ENCODE measurements around the gene FBXW9.
"Not testable (repeated sequence)": the region's sequence is repeated elsewhere in the genome, so short reads cannot be mapped to it uniquely, and the experiment has no call there.

FBXW9 gene

DNA sequence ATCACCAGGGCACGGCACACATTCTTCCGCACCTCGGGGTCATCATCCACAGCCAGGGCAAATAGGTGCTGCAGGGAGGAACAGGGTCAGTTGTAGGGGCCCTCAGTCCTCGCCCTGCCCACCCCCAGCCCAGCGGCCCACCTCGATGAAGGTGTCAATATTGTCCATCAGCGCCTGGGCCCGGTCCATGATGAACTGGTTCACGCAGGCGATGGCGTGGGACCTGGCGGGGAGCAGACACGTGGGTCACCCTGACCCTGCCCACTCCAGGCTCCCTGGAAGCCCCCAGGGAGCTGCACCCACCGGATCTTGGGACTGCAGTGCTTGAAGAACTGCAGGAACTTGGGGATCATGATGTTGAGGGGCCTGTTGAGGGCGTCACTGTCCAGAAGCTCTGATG lies 18.7 kb upstream of the FBXW9 start:
- no peak for DNase-seq (ENCODE audit: low read depth)

DNA sequence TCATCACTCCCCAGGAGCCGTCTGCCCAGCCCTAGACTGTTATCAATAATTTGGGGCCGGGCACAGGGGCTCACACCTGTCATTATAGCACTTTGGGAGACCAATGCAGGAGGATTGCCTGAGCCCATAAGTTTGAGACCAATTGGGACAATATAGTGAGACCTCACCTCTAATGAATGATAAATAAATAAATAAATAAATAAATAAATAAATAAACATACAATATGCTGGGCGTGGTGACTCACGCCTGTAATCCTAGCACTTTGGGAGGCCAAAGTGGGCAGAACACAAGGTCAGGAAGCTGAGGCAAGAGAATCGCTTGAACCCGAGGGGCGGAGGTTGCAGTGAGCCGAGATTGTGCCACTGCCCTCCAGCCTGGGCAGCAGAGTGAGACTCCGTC lies 16.9 kb upstream of the FBXW9 start:
- not testable (repeated sequence) for DNase-seq (ENCODE audit: low read depth)

DNA sequence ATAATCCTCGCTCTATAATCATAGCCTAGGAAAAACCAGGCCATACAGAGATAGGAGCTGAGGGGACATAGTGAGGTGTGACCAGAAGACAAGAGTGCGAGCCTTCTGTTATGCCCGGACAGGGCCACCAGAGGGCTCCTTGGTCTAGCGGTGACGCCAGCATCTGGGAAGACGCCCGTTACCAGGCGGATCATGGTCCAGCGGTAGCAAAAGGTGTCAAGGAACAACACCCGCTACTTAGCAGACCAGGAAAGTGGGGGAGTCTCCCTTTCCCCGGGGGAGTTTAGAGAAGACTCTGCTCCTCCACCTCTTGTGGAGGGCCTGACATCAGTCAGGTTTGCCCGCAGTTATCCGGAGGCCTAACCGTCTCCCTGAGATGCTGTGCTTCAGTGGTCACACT lies 15.6 kb upstream of the FBXW9 start:
- not testable (repeated sequence) for DNase-seq (ENCODE audit: low read depth)

DNA sequence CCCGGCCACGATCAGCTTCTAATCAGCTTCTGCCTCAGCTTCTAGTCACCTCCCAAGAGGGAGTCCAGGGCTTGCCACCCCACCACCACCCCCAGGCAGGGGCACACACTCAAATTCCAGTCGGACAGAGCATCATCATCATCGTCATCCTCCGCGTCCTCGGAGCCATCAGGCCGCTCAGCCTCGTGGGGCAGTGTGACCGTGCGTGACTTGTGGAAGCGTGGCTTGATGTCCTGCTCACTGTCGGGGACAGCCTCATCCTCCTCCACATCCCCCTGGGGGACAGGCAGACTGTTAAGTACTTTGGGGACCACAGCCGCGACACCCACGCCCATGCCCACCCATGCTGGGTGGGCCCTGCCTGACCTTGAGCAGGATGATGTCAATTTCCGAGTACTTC lies 14.8 kb upstream of the FBXW9 start:
- no peak for DNase-seq (ENCODE audit: low read depth)

DNA sequence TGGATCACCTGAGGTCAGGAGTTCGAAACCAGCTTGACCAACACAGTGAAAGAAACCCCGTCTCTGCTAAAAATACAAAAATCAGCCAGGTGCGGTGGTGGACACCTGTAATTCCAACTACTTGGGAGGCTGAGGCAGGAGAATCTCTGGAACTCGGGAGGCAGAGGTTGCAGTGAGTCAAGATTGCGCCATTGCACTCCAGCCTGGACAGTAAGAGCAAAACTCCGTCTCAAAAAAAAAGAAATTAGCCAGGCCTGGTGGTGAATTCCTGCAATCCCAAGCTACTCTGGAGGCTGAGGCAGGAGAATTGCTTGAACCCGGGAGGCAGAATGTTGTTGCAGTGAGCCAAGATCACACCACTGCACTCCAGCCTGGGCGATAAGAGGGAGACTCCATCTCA lies 12.2 kb upstream of the FBXW9 start:
- DNase-seq (ENCODE audit: low read depth): no peak

DNA sequence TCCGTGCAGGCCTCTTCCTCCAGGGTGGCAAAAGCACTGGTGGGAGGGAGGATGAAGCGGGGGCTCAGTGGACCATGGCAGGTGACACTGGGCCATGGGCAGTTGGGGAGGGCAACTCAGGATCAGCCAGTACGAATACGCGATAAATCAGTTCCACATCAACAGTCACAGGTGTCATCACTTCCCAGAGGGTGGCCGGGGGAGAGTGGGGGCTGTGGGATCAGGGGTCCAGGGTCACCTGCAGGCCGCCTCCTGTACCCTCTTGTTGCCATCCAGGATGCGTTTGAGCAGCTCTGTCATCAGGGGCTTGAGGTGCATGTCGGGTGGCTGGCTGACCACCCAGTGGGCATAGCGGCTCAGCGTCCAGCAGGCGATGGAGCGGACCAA lies 9.9 kb upstream of the FBXW9 start:
- no peak for DNase-seq (ENCODE audit: low read depth)

DNA sequence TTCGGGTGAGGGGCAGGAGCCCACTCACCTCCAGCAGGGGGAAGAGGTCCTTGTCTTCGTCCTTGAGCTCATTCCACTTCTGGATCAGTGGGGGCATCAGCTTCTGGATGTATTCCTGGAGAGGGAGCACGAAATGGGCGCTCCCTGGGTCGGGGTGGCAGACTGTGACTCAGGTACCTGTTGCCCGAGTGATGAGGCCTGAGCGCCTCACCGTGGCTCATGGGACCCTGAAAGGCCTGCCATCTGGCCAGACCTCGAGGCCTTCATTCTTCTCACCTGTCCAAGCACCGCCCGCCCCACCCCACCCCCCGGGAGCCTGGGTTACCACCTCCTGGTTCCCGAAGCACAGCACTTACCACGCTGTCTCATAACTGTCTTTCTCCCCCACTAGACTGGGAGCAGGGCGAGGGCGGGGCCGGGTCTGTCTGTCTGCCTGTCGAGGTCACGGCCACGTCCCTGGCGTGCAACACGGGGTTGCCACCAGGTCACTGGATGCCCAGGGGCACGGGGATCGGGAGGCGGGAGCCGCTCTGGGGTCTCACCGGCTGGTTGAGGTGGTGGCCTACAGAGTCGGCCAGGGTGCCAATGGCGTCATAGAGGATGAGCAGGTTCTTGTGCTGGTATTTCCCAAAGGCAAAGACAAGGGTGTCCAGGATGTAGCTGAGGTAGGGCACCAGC lies 9.4 kb upstream of the FBXW9 start:
- no peak for DNase-seq (ENCODE audit: low read depth)

DNA sequence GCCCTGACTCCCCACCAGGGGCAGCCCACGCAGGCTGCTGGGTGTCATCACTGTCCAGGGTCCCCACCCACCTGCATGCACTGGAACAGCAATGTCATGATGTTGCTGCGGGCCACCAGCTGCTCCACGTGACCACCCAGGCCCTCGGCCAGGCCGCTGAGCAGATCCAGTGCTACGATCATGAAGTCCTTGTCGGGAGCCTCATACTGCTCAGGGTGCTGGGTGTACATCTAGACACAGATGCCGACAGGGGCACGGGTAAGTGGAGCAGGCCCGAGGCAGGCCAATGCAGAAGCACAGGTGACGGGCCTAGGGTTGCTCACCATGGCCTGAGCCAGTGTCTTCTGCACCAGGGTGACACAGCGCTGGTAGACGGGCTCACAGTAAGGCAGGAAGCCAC lies 8.7 kb upstream of the FBXW9 start:
- DNase-seq (ENCODE audit: low read depth): no peak

DNA sequence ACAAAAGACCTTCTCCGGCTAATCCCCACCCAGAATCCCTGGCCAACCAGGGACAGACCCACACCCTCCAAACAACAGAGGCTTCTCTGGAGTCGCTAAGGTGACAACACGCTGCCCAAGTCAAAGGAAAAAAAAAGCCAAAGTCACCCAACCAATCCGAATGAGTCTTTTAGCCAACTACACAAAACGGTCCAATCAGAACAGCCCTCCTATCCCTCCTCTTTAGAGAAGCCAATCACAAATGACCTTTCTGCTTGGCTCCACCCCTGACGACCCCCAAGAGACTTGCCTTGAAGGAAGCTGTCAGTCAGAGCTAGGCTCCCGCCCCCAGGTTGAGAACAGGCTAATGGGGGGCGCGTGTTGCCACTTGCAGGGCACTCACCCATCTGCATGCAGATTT lies 6.6 kb upstream of the FBXW9 start:
- DNase-seq (ENCODE audit: low read depth): no peak

DNA sequence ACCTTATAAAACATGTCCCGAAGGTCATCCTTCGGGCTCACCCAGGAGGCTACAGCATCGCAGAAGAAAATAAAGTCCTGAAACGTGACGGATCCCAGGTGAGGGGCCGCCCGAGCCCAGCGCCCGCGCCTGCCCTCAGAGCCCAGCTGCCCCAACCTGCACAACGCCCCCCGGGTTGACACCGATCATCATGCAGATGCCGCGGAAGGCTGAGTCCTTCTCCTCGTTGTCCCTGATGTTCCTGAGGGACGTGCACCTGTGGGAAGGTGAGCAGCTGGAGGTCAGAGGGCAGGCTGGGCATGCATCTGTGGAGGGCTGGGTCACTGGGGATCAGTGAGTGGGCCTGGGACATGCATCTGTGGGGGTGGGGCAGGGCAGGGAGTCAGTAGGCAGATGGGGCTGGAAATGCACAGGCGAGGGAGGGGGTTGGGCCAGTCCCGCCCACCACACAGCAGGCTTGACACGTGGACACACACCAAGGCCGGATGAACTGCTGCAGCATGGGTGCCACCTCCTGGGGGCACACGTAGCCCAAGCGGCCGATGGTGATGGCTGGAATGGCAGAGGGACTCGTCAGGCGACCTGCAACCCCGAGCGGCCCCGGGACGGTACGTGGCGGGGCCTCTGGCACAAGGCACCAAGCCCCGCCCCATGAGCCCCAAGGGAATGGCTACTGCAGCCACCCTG lies 5.3 kb upstream of the FBXW9 start:
- no peak for DNase-seq (ENCODE audit: low read depth)

DNA sequence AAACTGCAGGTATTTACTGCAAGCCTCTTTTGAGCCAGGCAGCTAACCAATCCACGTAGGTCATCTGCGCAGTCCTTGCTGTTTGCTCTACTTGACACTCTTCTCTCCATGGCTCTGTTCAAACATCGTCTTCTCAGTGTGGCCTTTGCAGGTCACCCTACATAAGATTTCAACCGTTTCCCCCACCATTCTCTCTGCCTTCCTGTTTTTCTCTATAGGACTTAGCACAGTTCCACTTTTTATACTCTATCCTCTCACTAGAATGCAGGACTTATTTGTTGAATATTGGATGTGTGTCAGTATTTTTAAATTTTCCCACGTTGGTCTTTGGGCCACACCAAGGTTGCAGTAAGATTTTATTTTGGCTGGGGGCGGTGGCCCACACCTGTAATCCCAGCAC lies 1.7 kb upstream of the FBXW9 start:
- DNase-seq (ENCODE audit: low read depth): no peak

DNA sequence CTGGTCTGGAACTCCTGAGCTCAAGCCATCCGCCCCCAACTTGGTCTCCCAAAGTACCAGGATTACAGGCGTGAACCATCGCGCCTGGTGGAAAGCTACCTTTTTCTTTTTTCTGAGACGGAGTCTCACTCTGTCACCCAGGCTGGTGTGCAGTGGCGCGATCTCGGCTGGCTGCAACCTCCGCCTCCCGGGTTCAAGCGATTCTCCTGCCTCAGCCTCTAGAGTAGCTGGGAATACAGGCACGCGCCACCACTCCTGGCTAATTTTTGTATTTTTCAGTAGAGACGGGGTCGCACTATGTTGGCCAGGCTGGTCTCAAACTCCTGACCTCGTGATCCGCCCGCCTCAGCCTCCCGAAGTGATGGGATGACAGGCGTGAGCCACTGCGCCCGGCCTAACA lies 994 bp upstream of the FBXW9 start:
- DNase-seq (ENCODE audit: low read depth): not testable (repeated sequence)

DNA sequence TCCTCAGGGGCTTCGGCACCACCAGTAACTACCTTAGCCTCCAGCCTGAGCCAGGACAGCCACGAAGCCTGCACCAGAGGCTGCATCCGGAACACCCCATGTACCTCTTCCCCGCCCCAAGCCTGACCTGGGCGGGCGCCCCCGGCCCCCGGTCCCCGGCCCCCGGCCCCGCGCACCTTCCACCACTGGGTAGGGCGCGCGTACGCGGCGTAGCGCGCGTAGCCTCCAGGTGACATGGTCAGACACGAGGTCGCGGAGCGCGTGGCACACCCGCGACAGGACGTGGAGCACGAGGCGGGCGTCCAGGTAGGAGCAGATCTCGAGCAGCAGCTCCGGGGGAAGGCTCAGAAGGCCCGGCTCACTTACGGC lies 450 bp downstream of the FBXW9 start:
- DNase-seq (ENCODE audit: low read depth): no peak

DNA sequence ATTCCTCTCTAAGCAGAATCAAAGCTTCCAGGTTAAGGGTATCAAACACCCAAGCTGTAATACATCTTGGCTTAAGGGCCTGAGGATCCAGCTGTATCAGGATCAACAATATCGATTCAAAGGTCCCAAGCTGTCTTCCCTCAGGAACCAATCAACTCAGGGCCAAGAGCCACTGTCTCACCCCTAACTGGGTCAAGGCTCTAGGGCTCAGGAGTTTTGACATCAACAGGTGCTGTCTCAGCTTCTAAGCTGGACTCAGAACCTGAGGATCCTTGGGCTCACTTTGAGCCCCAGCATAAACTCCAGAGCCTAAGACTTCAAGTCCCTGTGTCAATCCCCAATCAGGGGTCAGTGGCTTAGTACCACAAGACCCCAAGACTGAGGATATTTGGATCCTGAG lies 917 bp downstream of the FBXW9 start:
- DNase-seq (ENCODE audit: low read depth): no peak

DNA sequence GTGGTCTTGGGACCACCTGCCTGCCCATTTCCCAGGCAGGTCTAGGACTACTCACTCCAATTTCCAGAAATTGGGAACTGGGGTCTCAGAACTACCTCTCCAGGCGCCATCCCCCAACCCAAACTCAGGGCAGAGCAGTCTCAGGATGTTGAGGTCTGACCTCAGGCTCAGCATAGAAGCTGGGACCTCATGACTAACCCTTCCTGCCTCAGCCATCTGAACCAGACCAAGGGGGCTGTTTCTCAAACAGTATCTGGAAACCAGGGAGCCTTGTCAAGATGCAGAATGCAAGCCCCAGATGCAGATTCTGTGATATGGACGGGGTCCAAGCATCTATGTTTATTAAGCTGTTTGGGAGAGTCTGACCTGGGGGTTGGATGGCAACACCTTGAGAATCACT lies 1.3 kb downstream of the FBXW9 start:
- DNase-seq (ENCODE audit: low read depth): no peak

DNA sequence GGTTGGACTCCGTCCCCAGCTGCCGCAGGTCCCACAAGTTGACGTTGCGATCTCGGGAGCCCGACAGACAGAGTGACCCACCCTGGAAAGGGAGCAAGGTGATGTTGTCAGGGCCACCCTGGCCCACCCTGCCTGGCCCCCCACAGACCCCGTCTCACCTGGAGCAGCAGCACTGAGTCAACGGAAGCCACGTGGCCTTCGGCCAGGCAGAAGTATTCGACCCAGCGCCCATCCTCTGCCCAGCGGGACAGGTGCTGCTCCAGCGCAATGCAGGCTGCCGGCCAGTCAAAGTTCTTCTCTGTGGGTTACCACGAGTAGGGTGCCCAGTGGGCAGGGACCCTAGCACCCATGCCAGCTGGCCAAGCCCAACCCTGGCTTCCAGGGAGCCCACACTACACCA lies 1.8 kb downstream of the FBXW9 start:
- DNase-seq (ENCODE audit: low read depth): no peak

DNA sequence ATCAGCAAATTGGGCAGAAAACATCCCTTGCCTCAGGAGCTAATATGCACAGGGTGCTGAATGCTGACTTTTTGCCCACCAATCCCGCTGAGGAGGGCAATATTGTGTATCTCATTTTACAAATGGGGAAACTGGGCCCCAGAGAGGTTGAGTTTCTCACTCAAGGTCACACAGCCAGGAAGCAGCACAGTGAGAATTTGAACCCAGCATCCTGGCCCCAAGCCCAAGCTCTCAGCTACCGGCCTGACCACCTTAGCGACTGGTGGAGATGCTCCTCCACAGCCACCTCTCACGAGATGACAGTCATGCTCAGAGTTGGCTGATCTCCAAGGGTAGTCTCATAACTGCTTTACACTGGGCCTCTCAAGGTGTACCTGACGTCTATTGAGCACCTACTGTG lies 3.5 kb downstream of the FBXW9 start:
- DNase-seq (ENCODE audit: low read depth): no peak

DNA sequence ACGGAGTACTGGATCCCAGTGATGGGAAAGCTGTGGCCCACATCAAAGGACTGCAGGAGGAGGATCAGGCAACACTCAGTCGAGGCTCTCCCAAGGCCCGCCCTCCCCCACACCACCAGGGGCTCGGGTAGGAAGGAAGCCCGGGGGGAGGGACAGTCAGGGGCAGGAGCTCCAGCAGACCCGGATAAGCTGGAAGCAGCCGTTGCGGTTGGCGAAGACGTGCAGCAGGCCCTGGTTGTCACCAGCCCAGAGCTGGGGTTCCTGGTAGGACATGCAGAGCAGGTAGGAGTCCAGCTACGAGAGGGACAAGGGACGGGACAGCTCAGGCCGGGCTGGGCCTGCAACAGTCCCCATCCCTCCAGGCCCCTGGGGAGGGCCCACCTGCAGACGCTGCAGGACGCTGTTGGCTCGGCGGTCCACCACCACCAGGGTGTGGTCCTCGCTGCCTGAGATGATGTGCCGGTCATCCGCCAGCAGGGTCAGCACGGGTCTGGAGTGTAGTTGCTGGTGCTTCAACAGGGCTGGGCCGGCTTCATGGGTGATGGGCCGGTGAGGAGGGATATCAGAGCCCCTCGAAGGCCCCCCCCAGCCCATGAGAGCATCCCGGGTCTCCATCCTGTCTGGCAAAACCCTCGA lies 6.7 kb downstream of the FBXW9 start:
- no peak for DNase-seq (ENCODE audit: low read depth)

DNA sequence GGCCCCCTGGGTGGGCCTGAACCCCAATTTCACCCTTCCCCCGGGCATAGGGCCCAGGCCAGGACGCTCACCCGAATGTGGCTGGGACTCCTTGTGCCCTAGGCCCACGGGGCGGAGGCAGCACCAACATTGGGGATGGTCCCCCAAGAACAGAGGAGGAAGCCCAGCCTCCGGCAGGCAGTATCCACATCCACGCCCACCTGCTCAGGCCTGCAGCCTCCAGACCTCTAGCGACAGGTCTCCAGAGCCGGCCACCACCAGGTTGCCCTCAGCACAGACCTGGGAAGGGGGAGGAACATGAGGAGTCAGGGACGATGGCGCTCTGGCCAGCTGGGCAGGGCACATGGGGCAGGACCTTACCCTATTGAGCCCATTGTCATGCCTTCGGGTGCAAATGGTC lies 7.4 kb downstream of the FBXW9 start:
- no peak for DNase-seq (ENCODE audit: low read depth)

DNA sequence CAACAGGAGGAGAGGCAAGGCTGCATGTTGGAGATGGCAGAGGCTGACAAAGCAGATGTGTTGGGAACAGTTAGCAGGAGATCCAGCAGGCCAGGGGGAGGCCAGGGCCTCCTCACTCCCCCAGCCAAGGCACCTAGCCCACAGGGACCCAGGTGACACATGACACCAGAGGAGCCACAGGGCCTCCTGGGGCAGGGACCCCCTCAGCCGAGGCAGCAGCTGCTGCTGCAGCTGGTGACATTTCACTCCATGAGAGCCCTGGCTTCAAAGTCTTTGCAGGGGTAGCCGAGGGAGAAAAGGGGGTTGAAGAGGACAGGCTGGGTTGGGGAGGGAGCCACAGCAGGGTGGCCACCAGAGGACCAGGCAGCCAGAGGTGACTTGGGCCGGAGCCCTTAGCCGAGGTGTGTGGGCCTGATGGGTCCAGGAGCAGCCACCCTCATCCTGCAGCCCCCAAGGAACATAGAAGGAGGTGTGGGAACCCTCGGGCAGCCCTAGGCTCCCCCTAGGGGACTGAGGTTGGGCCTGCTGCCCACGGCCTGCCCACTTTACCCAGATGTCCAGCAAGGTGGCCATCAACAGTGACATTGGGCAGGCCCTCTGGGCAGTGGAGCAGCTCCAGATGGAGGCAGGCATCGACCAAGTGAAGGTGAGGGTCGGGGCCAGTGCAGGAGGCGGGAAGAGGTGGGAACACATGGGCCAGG lies 8.8 kb downstream of the FBXW9 start, which contains the start of gene GNG14:
TSS of gene GNG14 (plus strand) at position 503 of the 701 bp plus-strand sequence. CDS start at position 554, 51 bp downstream.
- DNase-seq (ENCODE audit: low read depth): no peak

DNA sequence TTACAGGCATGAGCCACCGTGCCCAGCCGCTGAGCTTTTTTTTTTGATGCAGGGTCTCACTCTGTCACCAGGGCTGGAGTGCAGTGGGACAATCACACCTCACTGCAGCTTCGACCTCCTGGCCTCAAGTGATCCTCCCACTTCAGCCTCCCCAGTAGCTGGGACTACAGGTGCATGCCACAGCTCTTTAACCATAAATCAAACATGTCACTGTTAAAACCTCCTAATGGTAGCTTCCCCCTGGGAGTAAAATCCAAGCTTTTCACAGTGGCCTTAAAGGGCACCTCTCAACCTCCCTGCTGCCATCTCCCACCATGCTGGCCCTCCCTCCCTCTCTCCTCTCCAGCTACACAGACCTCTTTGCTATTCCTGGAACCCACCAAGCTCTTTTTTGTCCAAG lies 10.6 kb downstream of the FBXW9 start:
- no peak for DNase-seq (ENCODE audit: low read depth)

DNA sequence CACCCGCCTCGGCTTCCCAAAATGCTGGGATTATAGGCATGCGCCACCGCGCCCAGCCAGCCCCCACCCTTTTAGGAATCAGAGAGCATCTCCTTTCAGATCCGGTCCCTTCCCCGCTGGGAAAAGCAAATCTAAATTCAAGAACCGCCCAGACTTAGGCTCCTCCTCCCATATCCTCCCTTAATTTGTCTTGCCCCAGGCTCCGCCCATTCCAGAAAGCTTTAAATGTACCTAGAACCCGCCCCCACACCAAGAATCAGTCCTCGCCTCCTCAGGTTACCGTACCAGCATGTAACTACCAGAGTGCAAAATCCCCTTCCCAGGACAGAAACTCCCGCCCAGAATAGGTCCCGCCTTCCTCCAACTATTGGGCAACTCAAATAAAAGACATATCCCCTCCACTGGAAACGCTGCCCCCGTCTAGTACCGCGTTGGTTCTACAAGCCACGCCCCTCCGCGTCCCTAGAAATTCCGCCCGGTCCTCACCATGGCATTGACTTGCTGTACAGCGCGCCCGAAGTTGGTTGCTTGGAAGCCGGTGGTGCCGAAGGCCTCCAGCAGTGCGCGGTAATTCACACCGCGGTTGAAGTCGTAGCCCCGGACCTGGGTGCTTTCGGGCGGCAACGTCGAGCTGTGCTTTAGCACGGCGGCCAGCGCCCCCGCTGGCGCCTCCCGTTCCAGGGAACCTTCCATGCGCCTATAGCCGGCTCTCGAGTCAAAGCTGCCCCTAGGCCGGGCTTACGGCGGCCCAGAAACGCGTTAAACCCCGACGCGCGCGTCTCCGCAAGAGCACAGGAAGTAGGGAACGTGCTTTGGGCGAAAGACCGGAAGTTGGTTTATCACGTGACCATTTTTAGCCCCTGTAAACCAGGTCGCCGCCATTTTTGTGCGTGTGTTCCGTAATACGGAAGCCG lies 15.1 kb downstream of the FBXW9 start, which contains the start of gene DHPS:
TSS of gene DHPS (minus strand) at position 807 of the 914 bp plus-strand sequence. CDS start at position 693, 114 bp downstream.
- peak; percentile 81 for DNase-seq (ENCODE audit: low read depth)
